Measurements from ENCODE around the gene POTED.
"Not testable (repeated sequence)": the region's sequence is repeated elsewhere in the genome, so short reads cannot be mapped to it uniquely, and the experiment has no call there.

POTED gene

DNA sequence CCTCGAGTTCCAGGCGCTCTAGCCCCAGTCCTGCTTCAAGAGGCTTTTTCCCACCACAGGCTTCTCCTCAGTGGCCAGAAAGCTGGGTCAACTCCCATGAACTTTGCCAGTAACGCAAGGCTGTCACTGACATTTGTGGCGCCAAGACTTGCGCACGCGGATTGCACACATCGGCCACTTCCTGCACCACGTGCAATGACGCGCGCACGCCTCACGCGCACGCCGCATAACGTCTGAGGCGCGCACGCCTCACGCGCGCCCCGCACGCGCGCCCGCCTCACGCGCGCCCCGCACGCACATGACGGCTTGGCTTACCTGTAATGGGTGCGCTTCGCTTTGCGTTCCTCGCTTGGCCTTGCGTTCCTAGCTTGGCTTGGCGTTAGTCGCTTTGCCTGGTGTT lies at the start of gene POTED:
Gene POTED (plus strand): TSS at position 301 of the 400 bp plus-strand sequence. CDS start 452 bp downstream, outside the sequence.
- not testable (repeated sequence) for H3K4me1 ChIP-seq (ENCODE audit: insufficient read depth, low read length); H3K9ac ChIP-seq (ENCODE audit: low read length); H3K27me3 ChIP-seq (ENCODE audit: control insufficient read depth in 1 of 2, insufficient read depth in 2 of 2, low read length in 2 of 2); H3K4me3 ChIP-seq (ENCODE audit: low read depth in 1 of 2, low read length in 2 of 2); H3K27ac ChIP-seq (ENCODE audit: low read depth, low read length); H3K9me3 ChIP-seq (ENCODE audit: low read length); H3K36me3 ChIP-seq (ENCODE audit: insufficient read depth, low read length)

DNA sequence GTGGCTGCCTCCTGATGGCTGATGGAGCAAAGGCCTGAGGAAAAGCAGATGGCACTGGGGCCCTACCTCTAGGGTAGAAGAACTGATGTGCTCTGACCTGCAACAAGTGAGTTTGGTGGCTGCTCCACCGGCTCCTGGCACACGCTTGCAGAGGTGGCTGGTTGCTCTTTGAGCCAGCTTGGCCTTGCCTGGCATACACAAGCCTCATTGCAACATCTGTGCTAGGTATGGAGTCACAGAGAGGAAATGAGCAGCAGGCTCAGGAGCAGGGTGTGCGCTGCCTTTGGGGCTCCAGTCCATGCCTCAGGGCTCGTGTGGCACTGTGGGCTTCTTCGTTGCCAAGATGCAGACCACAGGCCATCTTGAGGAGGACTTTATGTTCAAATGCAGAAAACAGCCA lies 40.5 kb downstream of the POTED start:
- H3K27me3 ChIP-seq (ENCODE audit: control insufficient read depth in 1 of 2, insufficient read depth in 2 of 2, low read length in 2 of 2); H3K9me3 ChIP-seq (ENCODE audit: low read length); H3K4me3 ChIP-seq (ENCODE audit: low read depth in 1 of 2, low read length in 2 of 2); H3K36me3 ChIP-seq (ENCODE audit: insufficient read depth, low read length); H3K4me1 ChIP-seq (ENCODE audit: insufficient read depth, low read length); H3K27ac ChIP-seq (ENCODE audit: low read depth, low read length); H3K9ac ChIP-seq (ENCODE audit: low read length): not testable (repeated sequence)

DNA sequence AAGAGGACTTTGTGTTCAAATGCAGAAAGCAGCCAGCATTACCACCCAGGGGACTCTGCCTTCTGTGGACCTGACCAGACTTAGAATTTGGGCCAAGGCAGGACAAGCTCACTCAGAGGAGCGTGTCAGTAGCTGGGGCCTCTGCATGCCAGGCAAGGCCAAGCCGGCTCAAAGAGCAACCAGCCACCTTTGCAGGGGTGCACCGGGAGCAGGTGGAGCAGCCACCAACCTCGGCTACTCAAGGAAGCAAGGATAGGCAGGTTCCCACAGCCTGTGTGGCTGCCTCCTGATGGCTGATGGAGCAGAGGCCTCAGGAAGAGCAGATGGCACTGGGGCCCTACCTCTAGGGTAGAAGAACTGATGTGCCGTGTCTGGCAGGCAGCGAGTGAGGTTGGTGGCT lies 42.2 kb downstream of the POTED start:
- H3K4me1 ChIP-seq (ENCODE audit: insufficient read depth, low read length); H3K27me3 ChIP-seq (ENCODE audit: control insufficient read depth in 1 of 2, insufficient read depth in 2 of 2, low read length in 2 of 2); H3K36me3 ChIP-seq (ENCODE audit: insufficient read depth, low read length); H3K4me3 ChIP-seq (ENCODE audit: low read depth in 1 of 2, low read length in 2 of 2); H3K27ac ChIP-seq (ENCODE audit: low read depth, low read length); H3K9ac ChIP-seq (ENCODE audit: low read length); H3K9me3 ChIP-seq (ENCODE audit: low read length): not testable (repeated sequence)
